K562 (cell line): ENCODE measurements around the gene PCDH19. TPM values are rescaled to one million over a fixed set of nuclear protein-coding genes. Genes with fewer than 3 reads are reported as not detected.

ENCODE experiments used
- KAT8 ChIP-seq: fragments of 450-650 bp; IDR thresholded peaks from 2 replicates; pipeline ENCODE4 v1.6.1; 2016; ENCODE audit warnings: low read depth, mild to moderate bottlenecking
- REST ChIP-seq, 2 experiments: fragments of 450-650 bp; formaldehyde crosslinking in 1 of 2; IDR thresholded peaks; 2 replicates each; pipeline versions ENCODE4 v1.4.0 to v1.6.1; 2014 to 2020; ENCODE audit warnings: mild to moderate bottlenecking in 2 of 2, borderline replicate concordance in 1 of 2, low read depth in 1 of 2
- SNIP1 ChIP-seq: fragments of 450-650 bp; IDR thresholded peaks from 2 replicates; pipeline ENCODE4 v1.7.1; 2017; ENCODE audit warnings: low read depth, mild to moderate bottlenecking
- SRF ChIP-seq, 2 experiments: fragments of 250-450, 450-650 bp in 1 of 2; sonication (Bioruptor Pico) in 1 of 2; sonication (generic) in 1 of 2; formaldehyde crosslinking; IDR thresholded peaks; 2 replicates each; pipeline versions ENCODE4 v1.5.0 to v1.5.1; 2020 to 2022; ENCODE audit warnings: mild to moderate bottlenecking in 1 of 2, missing genetic modification reagents in 1 of 2
- TSC22D4 ChIP-seq: fragments of 450-650 bp; IDR thresholded peaks from 2 replicates; pipeline ENCODE4 v1.6.1; 2016; ENCODE audit warnings: missing genetic modification characterization, missing biosample characterization, control low read depth
- VEZF1 ChIP-seq: fragments of 200-800 bp; sonication (Bioruptor generic); IDR thresholded peaks from 2 replicates; pipeline ENCODE4 v1.6.1; 2017; ENCODE audit warnings: missing genetic modification characterization, missing compliant biosample characterization
- ZNF253 ChIP-seq: fragments of 250-450 bp; sonication (Bioruptor Pico); conservative IDR thresholded peaks from 2 replicates; pipeline ENCODE4 v1.6.1; 2021; ENCODE audit warnings: mild to moderate bottlenecking
- ZNF644 ChIP-seq: fragments of 200-800 bp; sonication (Bioruptor generic); IDR thresholded peaks from 2 replicates; pipeline ENCODE4 v1.6.1; 2016; ENCODE audit warnings: low read depth, missing genetic modification characterization, missing compliant biosample characterization
- polyA plus RNA-seq, 8 experiments: library from polyadenylated mRNA; depleted of rRNA in 4 of 8; stranded (reverse) in 5 of 8; unstranded in 3 of 8; fragments of >200 nt; fragmentation: Nextera tagmentation in 2 of 8; fragmentation: Illumina TruSeq in 1 of 8; extraction: Ambion mirVana in 2 of 8; extraction: Trizol in 1 of 8; gene quantifications; 2 replicates each; pipeline versions ENCODE4 v1.2.1 to v1.2.3, GENCODE V29; 2011 to 2014; ENCODE audit warnings: inconsistent platforms in 1 of 8, missing spikeins in 1 of 8
- total RNA-seq, 7 experiments: library from RNA; depleted of rRNA in 6 of 7; stranded (reverse); fragments of >200 nt in 6 of 7; fragmentation: Illumina TruSeq in 2 of 7; extraction: Trizol in 2 of 7; gene quantifications; 2 replicates each; pipeline versions ENCODE4 v1.2.1 to v1.2.3, GENCODE V29; 2011 to 2021; ENCODE audit warnings: low replicate concordance in 1 of 7
- TF ChIP-seq, protein P1 (sequence below): sonication (generic); formaldehyde crosslinking; IDR thresholded peaks from 2 replicates; pipeline ENCODE4 v1.8.1; 2023; ENCODE audit warnings: mild to moderate bottlenecking, missing genetic modification reagents

The PCDH19 gene
- total and polyA plus RNA-seq, 9 of the 15 experiments (the other 6 are each of a cell fraction or from before 2014, with no cell fraction given), result not detected

DNA sequence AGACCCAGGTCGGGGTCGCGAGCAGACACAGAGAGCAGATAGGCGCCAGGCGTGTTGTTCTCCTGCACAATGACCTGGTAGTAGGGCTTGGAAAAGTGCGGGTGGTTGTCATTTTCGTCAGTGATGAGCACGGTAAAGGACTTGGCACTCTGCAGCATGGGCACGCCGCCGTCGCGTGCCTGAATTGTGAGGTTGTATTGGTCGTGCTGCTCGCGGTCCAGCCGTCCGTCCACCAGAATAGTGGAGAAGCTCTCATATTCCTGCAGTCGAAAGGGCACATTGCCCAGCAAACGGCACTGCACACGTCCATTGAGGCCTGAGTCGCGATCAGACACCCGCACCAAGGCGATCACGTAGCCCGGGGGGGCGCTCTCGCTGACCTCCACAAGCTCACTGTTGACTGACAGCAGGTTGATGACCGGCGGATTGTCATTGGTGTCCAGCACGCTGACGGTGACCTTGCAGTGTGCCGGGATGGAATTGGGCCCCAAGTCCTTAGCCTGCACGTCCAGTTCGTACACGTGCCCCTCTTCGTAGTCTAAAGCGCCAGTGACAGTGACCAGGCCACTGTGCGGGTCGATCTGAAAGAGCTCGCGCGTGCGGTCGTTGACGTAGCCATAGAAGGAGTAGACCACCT lies 2.8 kb downstream of the PCDH19 start (continued):
- TF ChIP-seq REST (IDR thresholded peaks at IDR 0.05; ENCODE audit: borderline replicate concordance) (no peak), REST (CRISPR knock-in tag; IDR thresholded peaks at IDR 0.05; ENCODE audit: low read depth) (no peak), VEZF1 (CRISPR knock-in tag) (no peak), KAT8 (no peak), TSC22D4 (tag) (no peak), ZNF253 (no peak), SNIP1 (no peak), SRF (CRISPR knock-in tag; IDR thresholded peaks at IDR 0.05) (no peak), ZNF644 (tag) (no peak)
- TF ChIP-seq, protein P1, sequence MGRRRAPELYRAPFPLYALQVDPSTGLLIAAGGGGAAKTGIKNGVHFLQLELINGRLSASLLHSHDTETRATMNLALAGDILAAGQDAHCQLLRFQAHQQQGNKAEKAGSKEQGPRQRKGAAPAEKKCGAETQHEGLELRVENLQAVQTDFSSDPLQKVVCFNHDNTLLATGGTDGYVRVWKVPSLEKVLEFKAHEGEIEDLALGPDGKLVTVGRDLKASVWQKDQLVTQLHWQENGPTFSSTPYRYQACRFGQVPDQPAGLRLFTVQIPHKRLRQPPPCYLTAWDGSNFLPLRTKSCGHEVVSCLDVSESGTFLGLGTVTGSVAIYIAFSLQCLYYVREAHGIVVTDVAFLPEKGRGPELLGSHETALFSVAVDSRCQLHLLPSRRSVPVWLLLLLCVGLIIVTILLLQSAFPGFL (CRISPR knock-in tag), result no peak
- TF ChIP-seq, all 486 proteins: peak for 0
